Stimulated activated effector memory CD8-positive, alpha-beta T cell treated with anti-CD3 and anti-CD28 coated beads, Interleukin-12 subunit alpha, Interleukin-12 subunit beta, amount 100 ng/mL, for 72 hours (primary cell): Measurements from ENCODE around the gene ANKRD2.
"Not testable (repeated sequence)": the region's sequence is repeated elsewhere in the genome, so short reads cannot be mapped to it uniquely, and the experiment has no call there.

Experiments
- ATAC-seq: fragments of 150-1000 bp; cut with Tn5 transposase; 2 replicates; pipeline ENCODE4 v1.10.0; 2021
- DNase-seq, 2 donors: peaks; one replicate each; pipeline ENCODE4 v3.0.0; 2021 to 2022; ENCODE audit warnings: low spot score in 2 of 2
- H3K27ac Mint-ChIP-seq: one replicate; pipeline ENCODE4 v1.8.0; 2022; ENCODE audit warnings: mild to moderate bottlenecking, mixed read lengths
- H3K36me3 Mint-ChIP-seq: one replicate; pipeline ENCODE4 v1.8.0; 2022; ENCODE audit warnings: mild to moderate bottlenecking, mixed read lengths
- H3K4me1 Mint-ChIP-seq: one replicate; pipeline ENCODE4 v1.8.0; 2022; ENCODE audit warnings: mixed read lengths
- H3K4me3 Mint-ChIP-seq: one replicate; pipeline ENCODE4 v1.8.0; 2022; ENCODE audit warnings: mild to moderate bottlenecking, mixed read lengths
- H3K9me3 Mint-ChIP-seq: one replicate; pipeline ENCODE4 v1.8.0; 2022; ENCODE audit warnings: mixed read lengths

Gene ANKRD2

DNA sequence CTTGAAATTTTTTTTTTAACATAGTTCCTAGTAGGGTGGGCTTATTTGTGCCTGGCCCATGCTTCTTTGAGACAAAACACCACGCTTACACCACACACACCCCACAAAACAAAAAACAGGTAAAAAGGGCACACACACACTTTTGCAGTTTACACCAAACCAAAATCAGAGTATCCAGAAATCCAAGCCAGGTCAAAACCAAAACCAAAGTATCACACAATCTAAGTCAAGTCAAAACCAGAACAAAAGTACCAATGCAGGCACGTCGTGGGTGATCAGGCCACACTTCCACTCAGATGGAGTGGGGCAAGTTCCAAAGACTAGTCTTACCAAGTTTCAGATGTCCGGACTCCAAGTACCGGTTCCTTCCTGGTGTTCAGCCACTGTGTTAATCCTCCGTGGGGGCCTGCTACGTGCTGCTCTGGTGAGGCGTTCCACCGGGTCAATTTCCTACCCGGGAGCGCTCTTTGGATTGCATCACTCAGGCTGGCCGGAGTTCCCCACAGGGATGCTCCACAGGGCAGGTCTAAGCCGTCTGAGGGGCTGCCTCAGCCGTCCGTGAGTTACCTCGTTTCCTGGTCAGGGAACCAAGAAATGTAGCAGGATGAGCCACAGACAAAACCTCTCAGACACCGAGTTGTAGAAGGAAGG, 11.7 kb upstream of the ANKRD2 start:
- not testable (repeated sequence) for H3K27ac Mint-ChIP-seq, H3K36me3 Mint-ChIP-seq, H3K9me3 Mint-ChIP-seq, DNase-seq, H3K4me1 Mint-ChIP-seq, H3K4me3 Mint-ChIP-seq, ATAC-seq

DNA sequence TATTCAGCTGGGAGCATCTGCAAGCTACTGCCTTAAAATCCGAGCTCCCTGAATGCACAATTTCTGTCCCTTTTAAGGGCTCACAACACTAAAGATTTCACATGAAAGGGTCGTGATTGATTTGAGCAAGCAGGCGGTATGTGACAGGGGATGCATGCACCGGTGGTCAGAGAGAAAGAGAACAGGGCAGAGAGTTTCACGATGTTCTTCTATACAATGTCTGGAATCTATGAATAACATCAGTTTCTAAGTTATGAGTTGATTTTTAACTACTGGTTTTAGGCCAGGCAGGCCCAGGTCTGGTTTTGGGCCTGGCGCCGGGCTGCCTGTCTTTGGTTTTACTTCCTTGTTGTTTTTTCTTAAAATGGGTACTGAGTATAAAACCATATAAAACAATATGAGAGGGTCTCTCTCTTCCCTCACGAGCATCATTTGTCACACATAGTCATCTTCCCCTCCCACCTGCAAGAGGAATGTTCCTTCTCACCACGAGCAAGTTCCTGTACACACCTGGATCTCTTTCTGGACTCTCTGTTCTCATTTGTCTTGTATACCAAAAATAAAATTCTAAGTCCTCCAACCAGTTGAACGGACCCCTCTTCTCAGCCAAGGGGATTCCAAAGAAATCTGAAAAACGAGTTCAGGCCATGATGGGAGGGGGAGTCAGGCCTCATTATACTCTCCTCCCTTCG, 11.0 kb upstream of the ANKRD2 start:
- not testable (repeated sequence) for DNase-seq, H3K36me3 Mint-ChIP-seq, H3K4me1 Mint-ChIP-seq, H3K27ac Mint-ChIP-seq, H3K4me3 Mint-ChIP-seq, H3K9me3 Mint-ChIP-seq, ATAC-seq

DNA sequence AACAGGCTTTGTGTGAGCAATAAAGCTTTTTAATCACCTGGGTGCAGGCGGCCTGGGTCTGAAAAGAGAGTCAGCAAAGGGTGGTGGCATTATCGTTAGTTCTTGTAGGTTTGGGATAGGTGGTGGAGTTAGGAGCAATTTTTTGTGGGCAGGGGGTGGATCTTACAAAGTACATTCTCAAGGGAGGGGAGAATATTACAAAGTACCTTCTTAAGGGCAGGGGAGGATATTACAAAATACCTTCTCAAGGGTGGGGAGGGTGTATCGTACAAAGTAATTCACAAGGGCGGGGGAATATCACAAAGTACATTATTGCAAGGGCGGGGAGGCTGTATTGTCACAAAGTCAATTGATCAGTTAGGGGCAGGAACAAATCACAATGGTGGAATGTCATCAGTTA, 10.2 kb upstream of the ANKRD2 start:
- DNase-seq, H3K4me1 Mint-ChIP-seq, H3K9me3 Mint-ChIP-seq, H3K27ac Mint-ChIP-seq, H3K4me3 Mint-ChIP-seq, H3K36me3 Mint-ChIP-seq, ATAC-seq: not testable (repeated sequence)

DNA sequence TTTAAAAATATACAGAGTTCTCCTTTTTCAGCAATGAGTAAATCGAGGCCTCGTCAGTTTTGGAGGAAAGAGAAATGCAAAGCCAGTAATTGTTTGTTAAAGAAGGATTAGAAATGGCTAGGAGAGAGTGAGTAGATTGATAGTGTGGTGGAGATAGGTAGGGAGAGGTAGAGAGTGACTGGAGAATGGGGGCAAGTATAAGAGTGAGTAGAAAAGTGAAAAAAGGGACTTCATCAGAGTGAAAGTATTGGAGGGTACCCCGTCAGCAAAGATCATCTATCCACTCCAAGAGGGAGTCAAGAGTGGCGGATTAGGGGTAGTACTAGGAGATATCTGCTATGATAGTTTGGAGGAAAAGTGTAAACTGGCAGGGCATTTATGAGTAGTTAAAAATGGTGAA, 9.2 kb upstream of the ANKRD2 start:
- DNase-seq (no peak), ATAC-seq (no peak)
- H3K9me3 Mint-ChIP-seq, result no peaks in the 10 kb centered on the region
- no peaks in the 10 kb centered on the region for H3K36me3 Mint-ChIP-seq
- peaks cover 5% of the 10 kb centered on the region for H3K4me1 Mint-ChIP-seq
- no peak overlapping the region for H3K27ac Mint-ChIP-seq
- H3K4me3 Mint-ChIP-seq, result no peak overlapping the region

DNA sequence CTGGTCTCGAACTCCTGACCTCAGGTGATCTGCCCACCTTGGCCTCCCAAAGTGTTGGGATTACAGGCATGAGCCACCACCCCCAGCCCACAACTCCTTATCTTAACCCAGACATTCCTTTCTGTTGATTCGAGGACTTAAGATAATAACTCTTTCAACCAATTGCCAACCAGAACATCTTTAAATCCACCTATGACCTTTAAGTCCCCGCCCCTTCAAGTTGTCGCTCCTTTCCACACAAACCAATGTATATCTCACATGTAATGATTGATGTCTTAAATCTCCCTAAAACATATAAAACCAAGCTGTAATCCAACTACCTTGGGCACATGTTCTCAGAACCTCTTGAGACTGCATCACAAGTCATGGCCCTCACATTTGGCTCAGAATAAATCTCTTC, 7.8 kb upstream of the ANKRD2 start:
- Mint-ChIP-seq H3K36me3 (no peaks in the 10 kb centered on the region), H3K9me3 (no peaks in the 10 kb centered on the region), H3K4me3 (no peak overlapping the region), H3K27ac (no peak overlapping the region), H3K4me1 (peaks cover 5% of the 10 kb centered on the region)
- DNase-seq (no peak), ATAC-seq (no peak)

DNA sequence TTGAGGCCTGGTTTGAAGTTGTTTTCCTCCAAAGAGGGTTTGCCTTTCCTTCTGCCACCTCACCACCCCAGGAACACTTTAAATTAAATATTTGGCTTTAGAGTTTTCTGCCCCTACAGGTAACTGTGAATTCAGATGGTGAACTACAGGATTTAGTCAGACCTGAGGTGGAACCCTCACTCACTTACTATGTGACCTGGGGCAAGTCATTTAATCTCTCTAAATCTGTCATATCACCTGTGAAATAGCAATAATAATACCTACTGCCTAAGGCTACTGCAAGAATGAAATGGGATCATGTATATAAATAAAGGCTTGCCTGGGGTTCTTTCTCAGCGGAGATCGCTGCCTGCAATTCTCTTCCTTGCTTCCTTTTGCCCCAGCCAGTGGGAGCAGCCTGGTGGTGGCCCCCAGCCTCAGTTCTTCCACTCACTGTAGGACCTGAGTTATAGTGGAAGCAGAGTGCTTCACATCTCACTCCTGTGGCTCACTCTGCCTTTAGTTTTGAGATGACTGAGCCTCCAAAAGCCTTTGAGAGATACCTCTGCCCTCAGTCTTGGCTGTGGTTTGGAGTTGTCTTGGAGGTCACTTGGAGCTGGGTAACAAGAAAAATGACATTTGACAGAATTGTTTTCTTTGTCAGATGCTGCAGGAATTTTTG, 6.1 kb upstream of the ANKRD2 start:
- H3K27ac Mint-ChIP-seq, result peak overlapping the region; percentile 60
- no peaks in the 10 kb centered on the region for H3K9me3 Mint-ChIP-seq
- peaks cover 5% of the 10 kb centered on the region for H3K4me1 Mint-ChIP-seq
- H3K4me3 Mint-ChIP-seq, result no peak overlapping the region
- no peaks in the 10 kb centered on the region for H3K36me3 Mint-ChIP-seq
- DNase-seq, result peak in 1 of 2 donors; percentile 63
- peak; percentile 79 for ATAC-seq

DNA sequence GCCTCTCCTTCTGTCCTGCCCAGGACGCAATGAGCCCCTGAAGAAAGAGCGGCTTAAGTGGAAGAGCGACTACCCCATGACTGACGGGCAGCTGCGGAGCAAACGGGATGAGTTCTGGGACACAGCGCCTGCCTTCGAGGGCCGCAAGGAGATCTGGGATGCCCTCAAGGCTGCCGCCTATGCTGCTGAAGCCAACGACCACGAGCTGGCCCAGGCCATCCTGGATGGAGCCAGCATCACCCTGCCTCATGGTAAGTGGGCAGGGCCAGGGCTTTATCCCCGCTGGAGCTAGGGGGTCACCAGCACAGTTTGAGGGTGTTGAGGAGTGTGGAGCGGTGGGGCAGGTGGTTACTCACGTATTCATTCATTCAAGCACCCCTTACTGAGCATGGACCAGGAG, 4.7 kb upstream of the ANKRD2 start:
- Mint-ChIP-seq H3K27ac (no peak overlapping the region), H3K4me3 (no peak overlapping the region), H3K9me3 (no peaks in the 10 kb centered on the region), H3K4me1 (peaks cover 9% of the 10 kb centered on the region), H3K36me3 (peaks cover 3% of the 10 kb centered on the region)
- ATAC-seq, result no peak
- DNase-seq, result no peak

DNA sequence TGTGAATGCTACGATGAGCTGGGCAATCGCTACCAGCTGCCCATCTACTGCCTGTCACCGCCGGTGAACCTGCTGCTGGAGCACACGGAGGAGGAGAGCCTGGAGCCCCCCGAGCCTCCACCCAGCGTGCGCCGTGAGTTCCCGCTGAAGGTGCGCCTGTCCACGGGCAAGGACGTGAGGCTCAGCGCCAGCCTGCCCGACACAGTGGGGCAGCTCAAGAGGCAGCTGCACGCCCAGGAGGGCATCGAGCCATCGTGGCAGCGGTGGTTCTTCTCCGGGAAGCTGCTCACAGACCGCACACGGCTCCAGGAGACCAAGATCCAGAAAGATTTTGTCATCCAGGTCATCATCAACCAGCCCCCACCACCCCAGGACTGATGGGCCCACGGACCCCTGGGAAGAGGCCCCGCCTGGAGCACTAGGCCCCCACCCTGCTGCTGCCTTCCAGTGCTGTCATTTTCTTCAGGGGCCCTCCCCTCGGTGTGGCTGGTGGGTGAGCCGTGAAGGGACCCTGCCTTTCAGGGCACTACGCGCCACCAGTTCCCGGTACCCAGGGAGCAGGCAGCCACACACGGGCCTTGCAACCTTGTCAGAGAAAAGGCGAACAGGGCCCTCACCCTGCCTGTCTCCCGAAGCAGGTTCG, 2.3 kb upstream of the ANKRD2 start:
- Mint-ChIP-seq H3K4me1 (peaks cover 22% of the 10 kb centered on the region), H3K4me3 (no peak overlapping the region), H3K27ac (no peak overlapping the region), H3K36me3 (peaks cover 7% of the 10 kb centered on the region), H3K9me3 (no peaks in the 10 kb centered on the region)
- no peak for DNase-seq
- ATAC-seq, result no peak

DNA sequence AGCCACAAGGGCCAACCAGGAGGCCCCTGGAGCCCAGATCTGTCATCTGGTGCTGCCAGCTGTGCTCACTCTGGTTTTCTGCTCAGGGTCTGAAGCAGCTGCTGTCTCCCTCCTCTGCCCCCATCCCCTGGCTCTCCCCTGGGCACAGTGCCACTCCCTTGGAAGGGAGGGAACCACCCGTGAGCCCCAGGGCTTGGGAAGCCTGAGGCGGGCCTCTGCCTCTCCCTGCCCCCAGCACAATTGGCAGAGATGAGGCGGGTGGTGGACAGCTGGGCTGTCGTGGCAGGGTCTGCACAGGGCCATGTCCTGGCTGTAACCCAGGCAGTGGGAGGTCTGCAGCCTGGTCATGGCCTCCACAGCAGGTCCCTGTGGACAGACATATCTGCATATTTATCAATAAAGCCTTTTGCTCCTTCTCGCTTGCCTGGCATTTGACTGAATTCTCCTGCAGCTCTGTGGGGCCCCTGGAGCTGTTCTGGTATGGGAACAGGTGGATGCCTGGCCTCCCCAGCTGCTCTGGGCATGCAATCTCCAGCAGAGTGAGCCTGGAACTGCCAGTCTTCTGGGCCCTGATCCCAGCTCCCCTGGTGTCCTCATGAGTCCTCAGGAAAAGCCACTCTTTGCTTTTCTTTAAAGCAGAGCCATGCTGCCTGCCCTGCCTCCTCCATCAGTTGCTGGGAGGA, 1.6 kb upstream of the ANKRD2 start:
- Mint-ChIP-seq H3K4me1 (peaks cover 22% of the 10 kb centered on the region), H3K27ac (no peak overlapping the region), H3K9me3 (no peaks in the 10 kb centered on the region), H3K36me3 (peaks cover 7% of the 10 kb centered on the region), H3K4me3 (no peak overlapping the region)
- DNase-seq (no peak), ATAC-seq (no peak)

DNA sequence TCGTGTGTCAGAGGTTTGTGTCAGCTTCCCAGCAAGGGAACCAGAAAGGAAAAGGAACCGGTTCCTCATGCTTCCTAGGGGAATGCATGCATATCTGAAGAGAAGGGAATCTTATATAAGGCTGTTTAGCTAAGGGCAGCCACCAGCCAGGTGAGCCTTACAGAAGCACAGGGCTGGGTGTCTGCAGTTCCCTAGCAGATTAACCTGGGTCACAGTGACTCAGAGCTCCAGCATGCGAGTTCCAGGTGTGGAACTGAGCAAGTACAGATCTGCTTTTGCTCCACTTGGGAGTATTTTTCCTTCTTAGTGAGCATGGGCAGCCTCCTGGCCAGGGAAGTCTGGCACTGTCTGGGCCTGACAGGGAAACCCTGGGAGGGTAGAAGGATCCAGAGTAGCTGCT, 957 bp upstream of the ANKRD2 start:
- H3K27ac Mint-ChIP-seq, result no peak overlapping the region
- no peaks in the 10 kb centered on the region for H3K9me3 Mint-ChIP-seq
- DNase-seq, result no peak
- ATAC-seq, result no peak
- H3K4me3 Mint-ChIP-seq, result no peak overlapping the region
- H3K4me1 Mint-ChIP-seq, result peaks cover 20% of the 10 kb centered on the region
- H3K36me3 Mint-ChIP-seq, result peaks cover 7% of the 10 kb centered on the region

DNA sequence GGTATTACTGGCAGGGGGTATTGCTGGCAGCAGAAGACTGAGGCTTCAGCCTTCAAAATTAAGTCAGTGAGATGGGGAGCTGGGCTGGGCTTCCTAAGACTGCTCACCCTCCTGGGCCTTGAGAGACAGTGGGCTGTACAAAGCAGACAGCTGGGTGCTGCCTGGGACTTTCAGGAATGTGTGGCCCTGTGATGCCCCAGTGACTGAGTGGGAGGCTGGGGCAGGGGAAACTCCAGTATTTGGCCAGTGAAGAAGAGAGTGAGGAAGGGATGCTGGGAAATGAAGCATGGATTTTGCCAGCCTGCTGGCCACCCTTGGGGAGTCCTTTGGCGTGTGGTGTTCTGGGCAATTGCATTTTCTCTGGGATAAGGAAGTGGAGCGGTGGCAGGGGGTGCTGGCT, 442 bp downstream of the ANKRD2 start:
- Mint-ChIP-seq H3K4me1 (peaks cover 18% of the 10 kb centered on the region), H3K27ac (peak overlapping the region; percentile 69), H3K4me3 (no peak overlapping the region), H3K9me3 (no peaks in the 10 kb centered on the region), H3K36me3 (peaks cover 7% of the 10 kb centered on the region)
- ATAC-seq, result no peak
- DNase-seq, result no peak

DNA sequence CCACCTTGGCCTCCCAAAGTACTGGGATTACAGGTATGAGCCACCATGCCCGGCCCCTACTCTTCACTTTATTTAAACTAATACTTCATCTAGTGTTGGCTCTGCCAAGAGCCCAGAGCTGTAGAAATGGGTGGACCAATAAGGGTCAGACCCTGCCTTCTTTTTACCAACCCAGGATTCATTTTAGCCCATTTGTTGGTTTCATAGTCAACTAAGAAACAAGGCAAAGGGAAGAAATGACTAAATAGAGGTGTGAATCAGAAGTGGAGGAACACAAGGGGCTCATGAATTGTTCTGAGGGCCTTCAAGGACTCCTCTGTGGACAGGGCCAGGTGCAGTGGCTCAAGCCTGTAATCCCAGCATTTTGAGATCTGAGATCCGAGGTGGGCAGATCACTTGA, 1.1 kb downstream of the ANKRD2 start:
- peak overlapping the region; percentile 38 for H3K27ac Mint-ChIP-seq
- no peak for DNase-seq
- peaks cover 7% of the 10 kb centered on the region for H3K36me3 Mint-ChIP-seq
- peak; percentile 76 for ATAC-seq
- H3K4me1 Mint-ChIP-seq, result peaks cover 18% of the 10 kb centered on the region
- H3K9me3 Mint-ChIP-seq, result no peaks in the 10 kb centered on the region
- no peak overlapping the region for H3K4me3 Mint-ChIP-seq

DNA sequence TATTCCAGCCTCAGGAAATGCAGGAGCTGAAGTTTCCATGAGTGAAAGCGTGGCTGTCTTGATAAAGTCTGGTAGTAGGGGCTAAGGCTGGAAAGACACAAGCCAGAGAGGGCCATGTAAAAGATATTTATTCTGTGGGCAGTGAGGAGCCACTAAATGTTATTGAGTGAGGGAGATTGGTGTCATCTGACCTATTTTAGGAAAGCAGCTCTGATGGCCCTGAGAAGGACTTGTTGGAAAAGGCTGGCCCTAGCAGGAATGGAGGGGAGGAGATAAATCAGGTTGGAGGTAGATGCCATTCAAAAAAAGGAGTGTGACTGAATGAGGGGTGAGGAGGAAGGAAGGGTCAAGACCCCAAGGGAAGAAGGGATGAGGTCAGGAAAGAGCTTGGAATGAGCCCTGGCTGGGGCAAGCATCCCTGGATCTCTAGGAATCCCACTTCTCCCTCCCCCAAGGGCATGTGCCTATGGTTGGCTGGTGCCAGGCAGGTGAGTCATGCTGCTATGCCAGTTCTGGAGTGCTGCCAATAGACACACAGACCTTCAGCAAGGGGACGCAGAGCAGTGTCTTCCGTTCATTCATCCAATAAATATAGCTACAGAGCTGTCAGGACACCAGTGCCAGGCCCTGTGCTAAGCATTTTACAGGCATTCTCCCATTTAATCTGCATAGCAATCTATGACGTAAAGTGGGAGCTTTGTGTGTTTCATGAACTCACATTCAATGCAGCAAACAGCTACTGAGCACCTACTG, 2.0 kb downstream of the ANKRD2 start:
- DNase-seq (no peak), ATAC-seq (no peak)
- H3K36me3 Mint-ChIP-seq, result peaks cover 7% of the 10 kb centered on the region
- H3K9me3 Mint-ChIP-seq, result no peaks in the 10 kb centered on the region
- H3K27ac Mint-ChIP-seq, result peak overlapping the region; percentile 38
- no peak overlapping the region for H3K4me3 Mint-ChIP-seq
- H3K4me1 Mint-ChIP-seq, result peaks cover 18% of the 10 kb centered on the region

DNA sequence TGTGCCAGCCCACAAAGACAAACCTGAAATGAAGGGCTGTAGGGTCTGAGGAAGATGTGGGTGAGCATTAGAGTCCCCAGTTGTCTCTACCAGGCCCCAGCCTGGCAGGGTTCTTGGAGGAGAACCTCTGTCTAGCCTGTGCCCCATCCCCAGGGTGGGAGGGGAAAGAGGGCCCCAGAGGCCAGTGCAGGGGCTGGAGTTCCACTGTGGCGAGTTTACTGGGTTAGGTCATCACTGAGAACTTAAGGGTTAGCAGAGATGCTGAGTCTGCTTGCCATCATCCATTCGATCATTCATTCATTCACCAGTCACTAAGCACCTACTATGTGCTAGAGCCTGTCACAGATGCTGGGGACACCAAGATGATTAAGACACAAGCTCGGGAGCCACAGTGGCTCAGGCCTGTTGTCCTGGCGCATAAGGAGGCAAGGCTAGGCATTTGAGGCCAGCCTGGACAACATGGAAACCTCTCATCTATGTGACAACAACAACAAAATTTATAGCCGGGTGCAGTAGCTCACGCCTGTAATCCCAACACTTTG, 2.6 kb downstream of the ANKRD2 start:
- DNase-seq, result no peak
- peaks cover 7% of the 10 kb centered on the region for H3K36me3 Mint-ChIP-seq
- no peaks in the 10 kb centered on the region for H3K9me3 Mint-ChIP-seq
- peaks cover 18% of the 10 kb centered on the region for H3K4me1 Mint-ChIP-seq
- H3K4me3 Mint-ChIP-seq, result no peak overlapping the region
- peak overlapping the region; percentile 32 for H3K27ac Mint-ChIP-seq
- no peak for ATAC-seq
